Lower leg skin (tissue), 4 donors: ENCODE results near the gene ATP8A2. TPM values are rescaled to one million over a fixed set of nuclear protein-coding genes. Genes with fewer than 3 reads are reported as not detected.

Experiments used
- DNase-seq, 2 donors: peaks; one replicate each; pipeline ENCODE4 v3.0.0-alpha.2; 2019; ENCODE audit warnings: low spot score in 2 of 2
- H3K4me3 ChIP-seq: fragments of 200-600 bp; sonication (generic); 2 replicates; pipeline ENCODE4 v1.5.1; 2017; ENCODE audit warnings: mild to moderate bottlenecking, low read depth; ENCODE audit not compliant: poor library complexity, severe bottlenecking
- POLR2A ChIP-seq, 2 donors: fragments of 450-650 bp; IDR thresholded peaks; one replicate each; pipeline ENCODE4 v1.6.1; 2016 to 2017; ENCODE audit warnings: antibody characterized with exemption in 2 of 2, mild to moderate bottlenecking in 1 of 2, moderate library complexity in 1 of 2
- WGBS, 2 donors: methylation state at CpG; one replicate each; pipeline ENCODE4 v1.1.5; 2018; 5-methylcytosine and 5-hydroxymethylcytosine counted together
- intact Hi-C: fragments of 100-400 bp; cut with DNase I; formaldehyde crosslinking; loops from one replicate; pipeline ENCODE4 v1.15.0; 2023; ENCODE audit warnings: low total_unique reads
- total RNA-seq, 4 donors: library from RNA; depleted of rRNA; stranded (reverse); fragments of >200 nt; gene quantifications; one replicate each; pipeline ENCODE4 v1.1.0, GENCODE V29; 2016
- TF ChIP-seq, protein P1 (sequence below), 3 donors: fragments of 450-650 bp; IDR thresholded peaks; one replicate each; pipeline ENCODE4 v1.5.1; 2016; ENCODE audit warnings: antibody characterized with exemption in 3 of 3, mild to moderate bottlenecking in 3 of 3, moderate library complexity in 2 of 3

ATP8A2 gene
- total RNA-seq, 4 donors from 2014 or later, result 0.05 to 0.23 TPM; not detected in 2

DNA sequence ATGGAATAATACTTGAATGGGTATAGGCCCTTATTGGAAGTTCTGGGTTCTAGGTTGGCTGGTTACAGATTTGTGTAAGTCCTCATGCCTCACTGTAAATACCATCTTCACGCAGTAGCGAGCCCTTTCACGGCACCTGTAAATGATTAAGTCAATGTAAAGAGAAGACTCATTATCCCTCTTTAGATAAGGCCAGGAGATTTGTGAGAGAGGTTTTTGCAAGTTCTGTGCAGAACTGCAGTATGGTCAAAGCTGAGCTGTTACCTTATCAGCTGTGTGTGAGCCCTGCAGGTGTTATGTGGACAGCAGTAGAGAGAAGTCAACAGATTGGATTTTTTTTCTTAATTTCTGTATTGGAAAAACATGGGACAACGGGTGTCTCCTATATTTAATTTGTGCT is 538.5 kb downstream of the ATP8A2 start:
- TF ChIP-seq POLR2A (IDR thresholded peaks at IDR 0.05), result no peak
- TF ChIP-seq, protein P1, sequence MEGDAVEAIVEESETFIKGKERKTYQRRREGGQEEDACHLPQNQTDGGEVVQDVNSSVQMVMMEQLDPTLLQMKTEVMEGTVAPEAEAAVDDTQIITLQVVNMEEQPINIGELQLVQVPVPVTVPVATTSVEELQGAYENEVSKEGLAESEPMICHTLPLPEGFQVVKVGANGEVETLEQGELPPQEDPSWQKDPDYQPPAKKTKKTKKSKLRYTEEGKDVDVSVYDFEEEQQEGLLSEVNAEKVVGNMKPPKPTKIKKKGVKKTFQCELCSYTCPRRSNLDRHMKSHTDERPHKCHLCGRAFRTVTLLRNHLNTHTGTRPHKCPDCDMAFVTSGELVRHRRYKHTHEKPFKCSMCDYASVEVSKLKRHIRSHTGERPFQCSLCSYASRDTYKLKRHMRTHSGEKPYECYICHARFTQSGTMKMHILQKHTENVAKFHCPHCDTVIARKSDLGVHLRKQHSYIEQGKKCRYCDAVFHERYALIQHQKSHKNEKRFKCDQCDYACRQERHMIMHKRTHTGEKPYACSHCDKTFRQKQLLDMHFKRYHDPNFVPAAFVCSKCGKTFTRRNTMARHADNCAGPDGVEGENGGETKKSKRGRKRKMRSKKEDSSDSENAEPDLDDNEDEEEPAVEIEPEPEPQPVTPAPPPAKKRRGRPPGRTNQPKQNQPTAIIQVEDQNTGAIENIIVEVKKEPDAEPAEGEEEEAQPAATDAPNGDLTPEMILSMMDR (IDR thresholded peaks at IDR 0.05), result no peak
- intact Hi-C loops, result no loop called here
- DNase-seq, result no peak
- H3K4me3 ChIP-seq, result no peak overlapping the region
- 88 to 91% methylated on average over 4 of the region's 4 CpGs for WGBS, 2 donors

DNA sequence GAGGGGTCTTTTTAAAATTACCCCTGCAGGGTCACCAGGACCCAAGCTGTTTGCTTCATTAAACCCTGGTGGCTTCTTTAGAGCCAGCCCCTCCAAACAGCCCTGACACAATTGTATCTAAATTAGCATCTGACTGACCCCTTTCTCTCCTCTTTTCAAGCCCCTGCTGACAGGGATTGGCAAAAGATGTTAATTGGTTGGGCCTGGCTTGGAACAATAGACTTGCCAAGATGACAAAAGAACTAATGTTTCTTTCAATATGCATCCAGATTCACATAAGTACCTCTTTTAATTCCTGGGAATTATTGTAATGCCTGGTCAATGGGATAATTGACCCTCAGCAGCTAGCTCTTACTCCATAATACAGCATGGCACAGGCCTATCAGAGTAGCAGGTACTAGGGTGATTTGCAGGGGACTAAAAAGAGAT is 539.2 kb downstream of the ATP8A2 start:
- H3K4me3 ChIP-seq, result no peak overlapping the region
- TF ChIP-seq, protein P1 (IDR thresholded peaks at IDR 0.05), result no peak
- TF ChIP-seq POLR2A (IDR thresholded peaks at IDR 0.05), result no peak
- intact Hi-C loops, result no loop called here
- DNase-seq, result no peak

DNA sequence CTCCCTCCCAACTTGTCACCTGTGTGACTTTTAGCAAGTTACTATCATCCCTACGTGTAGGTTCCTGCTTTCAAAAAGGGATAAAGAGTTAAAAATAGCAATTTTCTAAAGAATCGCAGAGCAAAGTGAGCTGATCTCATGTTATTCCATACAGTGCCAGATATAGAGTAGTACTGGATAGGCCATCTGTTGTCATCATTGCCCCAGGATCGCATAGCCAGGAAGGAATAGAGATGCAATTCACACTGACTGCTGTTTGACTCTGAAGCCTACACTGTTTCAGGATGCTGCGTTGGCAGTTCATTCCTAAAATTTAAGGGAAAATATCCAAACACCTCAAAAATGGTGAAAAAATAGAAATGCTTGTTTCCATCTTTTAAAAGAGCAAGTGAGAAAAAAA is 541.2 kb downstream of the ATP8A2 start:
- TF ChIP-seq POLR2A (IDR thresholded peaks at IDR 0.05), result no peak
- TF ChIP-seq, protein P1 (IDR thresholded peaks at IDR 0.05), result no peak
- intact Hi-C loops, result no loop called here
- DNase-seq, result no peak
- H3K4me3 ChIP-seq, result no peak overlapping the region
- 79 to 85% methylated on average over 4 of the region's 4 CpGs for WGBS, 2 donors

DNA sequence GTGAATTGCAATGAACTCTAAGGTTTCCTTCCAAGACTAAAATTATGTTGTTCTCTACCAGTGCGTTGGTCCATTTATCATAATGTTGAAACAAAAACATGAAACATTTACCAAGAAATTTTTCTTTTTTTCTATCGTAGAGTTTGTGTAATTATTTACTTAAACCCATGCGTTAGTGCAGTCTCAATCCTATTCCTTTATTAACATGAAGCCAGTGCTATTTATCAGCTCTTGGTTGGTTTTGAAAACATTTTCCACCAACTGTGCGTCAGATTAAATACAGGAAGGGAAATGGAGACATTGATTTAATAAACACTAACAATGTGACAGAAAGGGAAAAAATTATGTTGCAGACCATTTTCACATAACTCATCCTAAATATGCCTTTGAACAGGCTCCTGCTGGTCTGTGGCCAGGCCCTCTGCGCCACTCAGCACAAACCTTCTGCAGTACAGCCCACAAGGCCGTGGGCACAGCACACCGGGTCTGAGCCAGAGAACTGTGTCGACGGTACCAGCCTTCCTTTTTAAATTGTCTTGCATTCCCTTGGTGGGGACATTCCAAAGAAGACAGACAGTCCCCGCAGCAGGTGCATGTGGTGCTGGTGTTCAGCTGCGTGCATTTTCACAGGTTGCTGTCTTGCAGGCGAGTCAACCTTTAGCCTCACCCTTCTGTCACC is 544.2 kb downstream of the ATP8A2 start:
- WGBS, 2 donors, result 78 to 84% methylated on average over 12 of the region's 12 CpGs
- intact Hi-C loops, result no loop called here
- DNase-seq, result no peak
- TF ChIP-seq, protein P1 (IDR thresholded peaks at IDR 0.05), result no peak
- TF ChIP-seq POLR2A (IDR thresholded peaks at IDR 0.05), result no peak
- H3K4me3 ChIP-seq, result no peak overlapping the region

DNA sequence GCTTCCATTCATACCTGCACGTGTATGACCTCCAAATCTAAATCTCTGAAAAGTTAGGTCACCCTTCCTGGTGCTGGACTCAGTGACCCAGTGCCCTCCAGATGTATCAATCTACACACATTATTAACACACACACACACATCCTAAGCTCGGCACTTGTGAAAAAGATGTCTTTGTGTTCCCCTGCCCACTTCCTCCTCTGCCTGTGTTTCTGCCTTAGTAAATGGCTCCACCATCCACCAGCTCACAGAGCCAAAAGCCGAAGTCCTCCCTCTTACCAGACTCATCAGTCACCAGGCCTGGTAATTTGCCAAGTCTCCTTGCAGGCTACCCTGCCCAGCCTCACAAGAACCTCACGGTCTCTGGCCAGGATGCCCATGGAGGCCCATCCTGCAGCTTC is 548.5 kb downstream of the ATP8A2 start:
- DNase-seq, result no peak
- intact Hi-C loops, result no loop called here
- TF ChIP-seq POLR2A (IDR thresholded peaks at IDR 0.05), result no peak
- TF ChIP-seq, protein P1 (IDR thresholded peaks at IDR 0.05), result no peak
- no peak overlapping the region for H3K4me3 ChIP-seq
- WGBS, 2 donors, result 88 to 94% methylated on average over 4 of the region's 4 CpGs

DNA sequence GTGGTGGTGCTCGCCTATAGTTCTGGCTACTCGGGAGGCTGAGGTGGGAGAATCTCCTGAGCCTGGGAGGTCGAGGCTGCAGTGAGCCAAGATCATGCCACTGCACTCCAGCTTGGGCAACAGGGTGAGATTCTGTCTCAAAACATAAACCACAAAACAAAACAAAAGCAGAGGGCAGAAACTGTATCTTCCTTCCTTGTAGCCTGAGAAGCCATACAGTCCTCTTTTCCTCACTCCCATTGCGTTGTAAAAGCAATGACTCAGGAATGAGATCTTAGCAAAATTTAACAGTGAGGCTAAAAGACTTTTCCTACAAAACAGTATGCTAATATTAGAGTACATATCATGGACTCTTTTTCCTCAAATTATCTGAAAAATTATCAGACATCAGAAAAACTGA is 549.2 kb downstream of the ATP8A2 start:
- H3K4me3 ChIP-seq, result no peak overlapping the region
- WGBS, 2 donors, result 84 to 93% methylated on average over 4 of the region's 4 CpGs
- intact Hi-C loops, result no loop called here
- TF ChIP-seq POLR2A (IDR thresholded peaks at IDR 0.05), result no peak
- TF ChIP-seq, protein P1 (IDR thresholded peaks at IDR 0.05), result no peak
- no peak for DNase-seq
